ENCODE results near the gene GLB1L2. TPM values are rescaled to one million over a fixed set of nuclear protein-coding genes. Genes with fewer than 3 reads are reported as not detected.

GLB1L2 gene
- total RNA-seq, 1 donor from 2014 or later = 11.9 TPM

- TF ChIP-seq CTCF (IDR thresholded peaks at IDR 0.05; ENCODE audit: unreplicated experiment) = no peak
- Mint-ChIP-seq H3K27ac (no peak overlapping the region), H3K4me1 (ENCODE audit: low read depth) (no peaks in the 10 kb centered on the region), H3K9me3 (ENCODE audit: low read depth) (no peaks in the 10 kb centered on the region), H3K27me3 (peaks cover 49% of the 10 kb centered on the region), H3K4me3 (ENCODE audit: low read depth) (no peak overlapping the region), H3K36me3 (ENCODE audit: insufficient read depth) (no peaks in the 10 kb centered on the region)
- peak; percentile 33 for DNase-seq (ENCODE audit: low spot score, unreplicated experiment)
Measured at GRCh38 chr11:134417871-134418840, 86.4 kb downstream of the GLB1L2 start.

GRCh38 chr11:134423106-134423505, 91.3 kb downstream of the GLB1L2 start:
- peaks cover 18% of the 10 kb centered on the region for H3K27me3 Mint-ChIP-seq
- H3K4me1 Mint-ChIP-seq (ENCODE audit: low read depth) = no peaks in the 10 kb centered on the region
- H3K27ac Mint-ChIP-seq = no peak overlapping the region
- TF ChIP-seq CTCF (IDR thresholded peaks at IDR 0.05; ENCODE audit: unreplicated experiment) = no peak
- DNase-seq (ENCODE audit: low spot score, unreplicated experiment) = no peak
- H3K36me3 Mint-ChIP-seq (ENCODE audit: insufficient read depth) = no peaks in the 10 kb centered on the region
- H3K9me3 Mint-ChIP-seq (ENCODE audit: low read depth) = no peaks in the 10 kb centered on the region
- H3K4me3 Mint-ChIP-seq (ENCODE audit: low read depth) = no peak overlapping the region

GRCh38 chr11:134425413-134425812, 93.6 kb downstream of the GLB1L2 start:
- H3K9me3 Mint-ChIP-seq (ENCODE audit: low read depth) = no peaks in the 10 kb centered on the region
- H3K27ac Mint-ChIP-seq = no peak overlapping the region
- DNase-seq (ENCODE audit: low spot score, unreplicated experiment) = no peak

More at GRCh38 chr11:134425413-134425812, 93.6 kb downstream of the GLB1L2 start:
- TF ChIP-seq CTCF (IDR thresholded peaks at IDR 0.05; ENCODE audit: unreplicated experiment) = no peak
- H3K4me3 Mint-ChIP-seq (ENCODE audit: low read depth) = no peak overlapping the region
- H3K27me3 Mint-ChIP-seq = peaks cover 18% of the 10 kb centered on the region
- H3K36me3 Mint-ChIP-seq (ENCODE audit: insufficient read depth) = no peaks in the 10 kb centered on the region
- H3K4me1 Mint-ChIP-seq (ENCODE audit: low read depth) = no peaks in the 10 kb centered on the region

Other genes with a start within 250 kb of the GLB1L2 start
- 30.0 and 30.9 TPM in 2 replicates for gene NCAPD3, start 108.0 kb upstream of the GLB1L2 start, total RNA-seq
- gene VPS26B, start 107.3 kb upstream of the GLB1L2 start, total RNA-seq = 39.5 and 39.6 TPM in 2 replicates
- 69.6 and 70.5 TPM in 2 replicates for gene THYN1, start 78.6 kb upstream of the GLB1L2 start, total RNA-seq
- gene ACAD8, start 78.4 kb upstream of the GLB1L2 start, total RNA-seq = 35.9 and 37.6 TPM in 2 replicates
- not detected in 2 replicates for gene GLB1L3, start 55.6 kb upstream of the GLB1L2 start, total RNA-seq
- 5.1 and 6.3 TPM in 2 replicates for gene B3GAT1, start 80.3 kb downstream of the GLB1L2 start, total RNA-seq

Measured in progenitor cell of endocrine pancreas (in vitro differentiated cells).